Breast epithelium (tissue), 3 donors: ENCODE results near the gene ANKRD23.

ENCODE experiments used
- POLR2AphosphoS5 ChIP-seq, 3 donors: sonication (generic); formaldehyde crosslinking; IDR thresholded peaks; one replicate each; pipeline ENCODE4 v1.6.1; 2017; ENCODE audit warnings: antibody characterized with exemption in 3 of 3
- TF ChIP-seq, protein P1 (sequence below), 3 donors: fragments of 450-650 bp; IDR thresholded peaks; one replicate each; pipeline ENCODE4 v1.5.1; 2016 to 2017; ENCODE audit warnings: antibody characterized with exemption in 3 of 3, mild to moderate bottlenecking in 3 of 3, moderate library complexity in 3 of 3

DNA sequence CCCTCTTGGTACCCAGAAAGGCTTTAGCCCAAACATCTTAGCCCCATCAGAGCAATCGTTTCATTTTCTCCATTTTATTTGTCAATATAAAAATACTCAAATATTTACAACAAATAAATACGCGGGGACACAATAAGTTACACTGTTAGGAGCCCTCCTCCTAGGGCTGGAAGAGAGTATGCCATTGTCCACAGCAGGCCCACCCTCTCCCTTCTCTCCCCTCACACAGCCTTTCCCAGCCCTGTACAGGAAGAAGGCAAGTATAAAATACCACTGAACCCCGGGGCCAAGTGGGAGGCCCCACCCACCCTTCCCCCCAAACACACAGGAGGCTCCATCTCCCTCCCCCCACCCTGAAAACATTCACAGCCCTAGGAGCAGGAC is 15.9 kb upstream of the ANKRD23 start:
- TF ChIP-seq, protein P1, sequence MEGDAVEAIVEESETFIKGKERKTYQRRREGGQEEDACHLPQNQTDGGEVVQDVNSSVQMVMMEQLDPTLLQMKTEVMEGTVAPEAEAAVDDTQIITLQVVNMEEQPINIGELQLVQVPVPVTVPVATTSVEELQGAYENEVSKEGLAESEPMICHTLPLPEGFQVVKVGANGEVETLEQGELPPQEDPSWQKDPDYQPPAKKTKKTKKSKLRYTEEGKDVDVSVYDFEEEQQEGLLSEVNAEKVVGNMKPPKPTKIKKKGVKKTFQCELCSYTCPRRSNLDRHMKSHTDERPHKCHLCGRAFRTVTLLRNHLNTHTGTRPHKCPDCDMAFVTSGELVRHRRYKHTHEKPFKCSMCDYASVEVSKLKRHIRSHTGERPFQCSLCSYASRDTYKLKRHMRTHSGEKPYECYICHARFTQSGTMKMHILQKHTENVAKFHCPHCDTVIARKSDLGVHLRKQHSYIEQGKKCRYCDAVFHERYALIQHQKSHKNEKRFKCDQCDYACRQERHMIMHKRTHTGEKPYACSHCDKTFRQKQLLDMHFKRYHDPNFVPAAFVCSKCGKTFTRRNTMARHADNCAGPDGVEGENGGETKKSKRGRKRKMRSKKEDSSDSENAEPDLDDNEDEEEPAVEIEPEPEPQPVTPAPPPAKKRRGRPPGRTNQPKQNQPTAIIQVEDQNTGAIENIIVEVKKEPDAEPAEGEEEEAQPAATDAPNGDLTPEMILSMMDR (IDR thresholded peaks at IDR 0.05) = no peak
- no peak for TF ChIP-seq POLR2AphosphoS5 (IDR thresholded peaks at IDR 0.05)
